MM.1S (cell line): Measurements from ENCODE around the gene CLN6.

Source experiments
- EZH2phosphoT487 ChIP-seq: fragments of 300-600 bp; sonication (generic); IDR thresholded peaks from 2 replicates; pipeline ENCODE4 v1.6.1; 2018; ENCODE audit warnings: antibody characterized with exemption, low read length
- TF ChIP-seq, protein P1 (sequence below): fragments of 300-600 bp; sonication (generic); IDR thresholded peaks from 2 replicates; pipeline ENCODE4 v1.5.1; 2016; ENCODE audit warnings: antibody characterized with exemption, low read length, mixed read lengths

DNA sequence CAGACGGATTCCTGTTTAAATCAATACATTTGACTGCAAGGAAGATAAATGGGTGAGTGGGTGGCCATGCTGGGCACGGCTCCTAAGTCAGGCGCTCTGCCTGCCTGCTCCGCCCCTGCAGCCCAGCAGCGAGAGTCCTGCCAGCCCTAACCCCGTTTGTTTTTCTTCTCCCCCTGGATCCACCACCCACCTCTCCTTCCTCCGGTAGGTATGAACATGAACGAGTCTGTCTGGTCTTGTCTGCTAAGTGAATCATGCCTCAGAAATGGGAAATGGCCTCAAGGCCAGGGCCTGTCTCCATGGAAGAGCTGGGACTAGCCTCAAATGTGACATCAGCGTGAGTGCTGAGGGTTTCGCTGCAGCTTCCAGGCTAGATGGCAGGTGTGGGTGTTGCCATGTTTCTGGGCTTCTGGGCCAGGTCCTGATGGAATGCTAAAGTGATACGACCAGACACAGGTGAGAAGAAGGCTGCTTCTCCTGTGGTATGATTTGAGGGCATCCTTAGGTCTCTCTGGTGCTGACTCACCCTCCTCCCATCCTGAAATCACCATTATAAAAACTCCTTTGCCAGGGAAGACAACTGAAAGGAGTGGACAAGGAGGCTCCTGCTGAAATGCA, 42.4 kb upstream of the CLN6 start:
- TF ChIP-seq, protein P1, sequence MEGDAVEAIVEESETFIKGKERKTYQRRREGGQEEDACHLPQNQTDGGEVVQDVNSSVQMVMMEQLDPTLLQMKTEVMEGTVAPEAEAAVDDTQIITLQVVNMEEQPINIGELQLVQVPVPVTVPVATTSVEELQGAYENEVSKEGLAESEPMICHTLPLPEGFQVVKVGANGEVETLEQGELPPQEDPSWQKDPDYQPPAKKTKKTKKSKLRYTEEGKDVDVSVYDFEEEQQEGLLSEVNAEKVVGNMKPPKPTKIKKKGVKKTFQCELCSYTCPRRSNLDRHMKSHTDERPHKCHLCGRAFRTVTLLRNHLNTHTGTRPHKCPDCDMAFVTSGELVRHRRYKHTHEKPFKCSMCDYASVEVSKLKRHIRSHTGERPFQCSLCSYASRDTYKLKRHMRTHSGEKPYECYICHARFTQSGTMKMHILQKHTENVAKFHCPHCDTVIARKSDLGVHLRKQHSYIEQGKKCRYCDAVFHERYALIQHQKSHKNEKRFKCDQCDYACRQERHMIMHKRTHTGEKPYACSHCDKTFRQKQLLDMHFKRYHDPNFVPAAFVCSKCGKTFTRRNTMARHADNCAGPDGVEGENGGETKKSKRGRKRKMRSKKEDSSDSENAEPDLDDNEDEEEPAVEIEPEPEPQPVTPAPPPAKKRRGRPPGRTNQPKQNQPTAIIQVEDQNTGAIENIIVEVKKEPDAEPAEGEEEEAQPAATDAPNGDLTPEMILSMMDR = no peak
- no peak for TF ChIP-seq EZH2phosphoT487
